Measurements from ENCODE around the gene WDR82.

DNA sequence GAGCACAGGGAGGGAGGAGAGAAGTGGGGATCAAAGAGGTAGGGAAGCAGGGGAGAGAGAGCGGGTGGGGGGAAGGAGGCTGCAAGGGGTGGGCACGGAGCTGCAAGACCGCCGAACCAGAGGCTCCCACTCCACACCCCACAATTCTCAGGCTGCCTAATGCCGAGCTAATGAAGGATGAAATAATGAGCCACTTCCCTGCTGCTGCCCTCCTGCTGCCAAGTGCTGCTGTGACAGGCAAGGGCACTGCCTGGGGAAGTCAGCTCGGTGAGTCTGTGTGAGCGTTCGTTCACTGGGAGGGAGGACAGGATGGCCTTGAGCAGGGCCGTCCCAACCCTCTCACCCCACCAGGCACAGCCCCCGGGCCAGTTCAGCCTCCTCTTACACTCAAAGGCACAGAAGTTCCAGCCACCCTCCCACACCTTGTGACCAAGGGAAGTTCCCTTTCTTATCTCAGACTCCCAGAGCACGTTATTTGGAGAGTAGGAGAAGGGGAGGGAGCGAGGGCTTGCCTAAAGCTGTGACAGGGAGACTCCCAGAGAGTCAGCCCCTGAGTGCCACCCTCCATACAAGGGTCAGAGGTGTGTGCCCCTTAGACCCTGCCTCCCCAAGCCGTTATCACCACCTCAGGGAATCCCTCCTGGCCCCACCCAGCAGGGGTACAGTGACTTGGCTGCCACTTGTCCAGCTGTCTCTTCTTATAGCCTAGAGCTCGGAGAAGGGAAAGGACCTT lies 21.6 kb upstream of the WDR82 start:
- no peak for TF ChIP-seq GATA3 (IDR thresholded peaks at IDR 0.05; ENCODE audit: low read depth, low read length)
- TF ChIP-seq GATA2 (IDR thresholded peaks at IDR 0.05; ENCODE audit: low read depth, low read length): no peak

All from SH-SY5Y (cell line).